Neuronal stem cell (in vitro differentiated cells): ENCODE results near the gene PTCD1.

ENCODE experiments used
- DNase-seq: peaks from one replicate; pipeline ENCODE4 v3.0.0-alpha.2; 2013; ENCODE audit warnings: low spot score
- H2AFZ ChIP-seq: one replicate; pipeline ENCODE4 v1.6.1; 2013; ENCODE audit warnings: mild to moderate bottlenecking, low read length, inconsistent platforms
- H2AK5ac ChIP-seq: 2 replicates; pipeline ENCODE4 v1.6.1; 2013; ENCODE audit warnings: low read depth, mild to moderate bottlenecking, inconsistent platforms, low read length, moderate library complexity, mixed read lengths
- H2BK120ac ChIP-seq: 2 replicates; pipeline ENCODE4 v1.6.1; 2013; ENCODE audit warnings: low read depth, mild to moderate bottlenecking, inconsistent platforms, low read length, moderate library complexity, mixed read lengths
- H2BK12ac ChIP-seq: one replicate; pipeline ENCODE4 v1.6.1; 2013; ENCODE audit warnings: low read length, inconsistent platforms
- H2BK15ac ChIP-seq: 2 replicates; pipeline ENCODE4 v1.6.1; 2013; ENCODE audit warnings: mild to moderate bottlenecking, low read length, inconsistent platforms, mixed read lengths
- H2BK5ac ChIP-seq: one replicate; pipeline ENCODE4 v1.6.1; 2013; ENCODE audit warnings: inconsistent platforms, mild to moderate bottlenecking, low read length, moderate library complexity
- H3K14ac ChIP-seq: one replicate; pipeline ENCODE4 v1.6.1; 2013; ENCODE audit warnings: low read length, inconsistent platforms
- H3K18ac ChIP-seq: 2 replicates; pipeline ENCODE4 v1.6.1; 2013; ENCODE audit warnings: low read length, inconsistent platforms
- H3K23ac ChIP-seq: 2 replicates; pipeline ENCODE4 v1.6.1; 2013; ENCODE audit warnings: low read depth, mild to moderate bottlenecking, mixed read lengths, low read length, inconsistent platforms; ENCODE audit not compliant: poor library complexity
- H3K27ac ChIP-seq: replicated peaks from 3 replicates; pipeline ENCODE4 v1.5.1; 2013; ENCODE audit warnings: low read length, inconsistent platforms
- H3K27me3 ChIP-seq, 3 experiments: 2 replicates each; pipeline ENCODE4 v1.6.1; 2013; ENCODE audit warnings: low read length in 3 of 3, mild to moderate bottlenecking in 2 of 3, inconsistent platforms in 1 of 3, low read depth in 1 of 3, mixed read lengths in 1 of 3, moderate library complexity in 1 of 3; ENCODE audit not compliant: control insufficient read depth in 3 of 3, insufficient read depth in 3 of 3
- H3K36me3 ChIP-seq, 2 donors: replicated peaks in 1 of 2; 2 replicates each; pipeline ENCODE4 v1.6.1; 2013; ENCODE audit warnings: low read length in 2 of 2; ENCODE audit not compliant: control insufficient read depth in 2 of 2, insufficient read depth in 2 of 2
- H3K4ac ChIP-seq: 2 replicates; pipeline ENCODE4 v1.6.1; 2013; ENCODE audit warnings: inconsistent platforms, mild to moderate bottlenecking, low read length, moderate library complexity
- H3K4me1 ChIP-seq, 2 donors: 1 replicate in 1 of 2; 2 replicates in 1 of 2; pipeline ENCODE4 v1.6.1; 2013; ENCODE audit warnings: low read length in 2 of 2, low read depth in 1 of 2; ENCODE audit not compliant: control insufficient read depth in 2 of 2, insufficient read depth in 1 of 2
- H3K4me2 ChIP-seq: one replicate; pipeline ENCODE4 v1.6.1; 2013; ENCODE audit warnings: mild to moderate bottlenecking, low read length, inconsistent platforms; ENCODE audit not compliant: insufficient read depth, poor library complexity, severe bottlenecking
- H3K4me3 ChIP-seq, 2 donors: 2 replicates each; pipeline ENCODE4 v1.5.1; 2013; ENCODE audit warnings: low read length in 2 of 2, mild to moderate bottlenecking in 2 of 2, inconsistent platforms in 1 of 2, moderate library complexity in 1 of 2
- H3K79me1 ChIP-seq: one replicate; pipeline ENCODE4 v1.6.1; 2013; ENCODE audit warnings: low read depth, mild to moderate bottlenecking, inconsistent platforms, low read length, moderate library complexity
- H3K9ac ChIP-seq: one replicate; pipeline ENCODE4 v1.6.1; 2013; ENCODE audit warnings: mild to moderate bottlenecking, low read depth, low read length, inconsistent platforms; ENCODE audit not compliant: poor library complexity
- H3K9me3 ChIP-seq, 2 donors: replicated peaks in 1 of 2; 2 replicates each; pipeline versions ENCODE3 to v1.6.1; 2013; ENCODE audit warnings: low read length in 2 of 2, mild to moderate bottlenecking in 2 of 2, inconsistent platforms in 1 of 2, low read depth in 1 of 2, mixed read lengths in 1 of 2, moderate library complexity in 1 of 2; ENCODE audit not compliant: control insufficient read depth in 2 of 2, insufficient read depth in 1 of 2
- H4K8ac ChIP-seq: one replicate; pipeline ENCODE4 v1.6.1; 2013; ENCODE audit warnings: low read depth, mild to moderate bottlenecking, inconsistent platforms, low read length, moderate library complexity
- H4K91ac ChIP-seq: one replicate; pipeline ENCODE4 v1.6.1; 2013; ENCODE audit warnings: low read length, low read depth, mild to moderate bottlenecking, inconsistent platforms; ENCODE audit not compliant: poor library complexity
- WGBS, 2 donors: extraction: QIAGEN DNeasy Blood & Tissue Kit; methylation state at CpG; one replicate each; pipeline ENCODE4 v1.1.7; 2013; ENCODE audit warnings: missing lambda C conversion rate in 2 of 2, mixed read lengths in 1 of 2; ENCODE audit not compliant: insufficient read length in 2 of 2, insufficient replicate concordance in 1 of 2; ENCODE audit errors: extremely low coverage in 2 of 2; 5-methylcytosine and 5-hydroxymethylcytosine counted together

The PTCD1 gene

DNA sequence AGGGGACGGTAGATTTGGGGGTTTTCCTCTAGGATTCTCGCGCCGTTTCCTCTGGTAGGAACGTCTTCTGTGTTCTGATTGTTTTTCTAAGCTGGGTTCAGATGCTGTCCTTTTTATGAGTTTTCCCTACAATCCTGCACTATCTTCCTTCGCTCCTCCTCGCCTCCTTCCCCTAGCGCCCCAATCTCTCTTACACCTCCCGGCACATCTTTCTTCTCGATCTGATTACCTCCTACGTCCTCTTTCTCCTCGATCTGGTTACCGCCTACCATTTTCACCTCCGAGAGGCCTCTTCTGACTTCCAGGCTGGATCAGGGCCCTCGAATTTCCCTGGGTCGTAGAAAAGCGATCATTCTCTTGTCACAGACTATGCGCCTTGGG is 29.4 kb downstream of the PTCD1 start:
- Histone ChIP-seq H2AFZ (peak overlapping the region; percentile 95), H3K9ac (peak overlapping the region; percentile 91), H3K27ac (peak overlapping the region; percentile 82), H2BK5ac (peak overlapping the region; percentile 79), H3K4me2 (peak overlapping the region; percentile 66), H3K4me1 (peaks cover 2 to 18% of the 10 kb centered on the region in 2 donors), H2BK120ac (no peak overlapping the region), H4K8ac (no peak overlapping the region), H3K23ac (no peak overlapping the region), H2AK5ac (no peak overlapping the region), H2BK12ac (no peak overlapping the region), H3K4ac (no peak overlapping the region), H3K18ac (peak overlapping the region; percentile 51), H2BK15ac (no peak overlapping the region), H3K9me3 (no peaks in the 10 kb centered on the region), H3K79me1 (peaks cover 22% of the 10 kb centered on the region), H4K91ac (no peak overlapping the region), H3K27me3 (no peaks in the 10 kb centered on the region), H3K14ac (no peak overlapping the region), H3K36me3 (peaks cover 21 to 57% of the 10 kb centered on the region in 2 donors), H3K4me3 (peak overlapping the region; percentile 95 to 98)
- DNase-seq: no peak
- no CpG with 5 or more reads among the region's 18 CpGs for WGBS, 2 donors

GRCh38 chr7:99408379-99409191 is 30.0 kb downstream of the PTCD1 start, which contains the start of the genes BUD31 and PDAP1:
BUD31 (plus strand) TSS chr7:99408969; CDS start chr7:99411093, 2,124 bp downstream.
PDAP1 (minus strand) TSS chr7:99408597; CDS start chr7:99408548, 49 bp downstream.
- peak; percentile 97 for DNase-seq
- Histone ChIP-seq H4K91ac (no peak within 1 kb of the TSS), H2AK5ac (peak within 1 kb of the TSS; percentile 38), H3K27ac (peak within 1 kb of the TSS; percentile 96), H3K4me2 (peak within 1 kb of the TSS; percentile 66), H4K8ac (no peak within 1 kb of the TSS), H3K9ac (peak within 1 kb of the TSS; percentile 97), H3K9me3 (no peaks in the 10 kb centered on the region), H3K36me3 (peaks cover 27 to 57% of the 10 kb centered on the region in 2 donors), H3K4me1 (peaks cover 2 to 18% of the 10 kb centered on the region in 2 donors), H3K4me3 (peak within 1 kb of the TSS; percentile 95 to 98), H2BK120ac (peak within 1 kb of the TSS; percentile 5), H3K14ac (peak within 1 kb of the TSS; percentile 65), H2BK12ac (no peak within 1 kb of the TSS), H2BK15ac (no peak within 1 kb of the TSS), H3K23ac (peak within 1 kb of the TSS; percentile 56), H3K18ac (peak within 1 kb of the TSS; percentile 99), H2BK5ac (peak within 1 kb of the TSS; percentile 79), H3K4ac (no peak within 1 kb of the TSS), H2AFZ (peak within 1 kb of the TSS; percentile 95), H3K27me3 (no peaks in the 10 kb centered on the region), H3K79me1 (peaks cover 22% of the 10 kb centered on the region)
- WGBS, 2 donors: no CpG with 5 or more reads among the region's 72 CpGs

DNA sequence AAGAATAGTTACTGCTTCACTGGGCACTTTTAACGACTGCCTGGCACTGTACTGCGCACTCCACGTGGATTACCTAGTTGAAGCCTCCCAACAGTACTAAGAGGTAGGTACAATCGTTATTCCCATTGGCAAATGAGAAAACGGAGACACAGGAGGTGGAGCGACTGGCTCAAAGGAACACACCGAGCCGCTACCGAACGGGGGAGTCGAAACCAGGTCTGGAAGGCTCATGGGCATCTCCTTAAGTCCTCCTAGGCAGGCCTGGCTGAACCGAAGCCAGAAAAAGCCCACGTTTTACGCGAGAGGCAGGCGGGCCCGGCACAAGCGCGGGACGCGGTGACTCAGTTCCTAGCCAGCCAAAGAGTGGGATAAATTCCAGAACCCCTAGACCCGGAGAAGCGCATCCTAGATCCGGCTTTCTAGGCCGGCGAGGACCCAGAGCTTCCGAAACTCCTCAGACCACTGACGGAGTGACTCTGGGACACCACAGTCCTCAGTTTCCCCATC is 30.7 kb downstream of the PTCD1 start:
- Histone ChIP-seq H2AFZ (peak overlapping the region; percentile 95), H2BK12ac (no peak overlapping the region), H3K4me3 (peak overlapping the region; percentile 95 to 98), H2BK5ac (peak overlapping the region; percentile 79), H3K23ac (peak overlapping the region; percentile 56), H3K79me1 (peaks cover 22% of the 10 kb centered on the region), H4K8ac (no peak overlapping the region), H3K18ac (peak overlapping the region; percentile 96), H3K14ac (peak overlapping the region; percentile 65), H2BK15ac (no peak overlapping the region), H3K9me3 (no peaks in the 10 kb centered on the region), H2AK5ac (peak overlapping the region; percentile 38), H4K91ac (no peak overlapping the region), H3K4me1 (peaks cover 2 to 18% of the 10 kb centered on the region in 2 donors), H3K4ac (no peak overlapping the region), H3K27me3 (no peaks in the 10 kb centered on the region), H3K36me3 (peaks cover 30 to 57% of the 10 kb centered on the region in 2 donors), H3K27ac (peak overlapping the region; percentile 63), H3K9ac (peak overlapping the region; percentile 95), H2BK120ac (peak overlapping the region; percentile 5), H3K4me2 (peak overlapping the region; percentile 56)
- no peak for DNase-seq
- no CpG with 5 or more reads among the region's 28 CpGs for WGBS, 2 donors

- Histone ChIP-seq H3K4me1 (peaks cover 2 to 18% of the 10 kb centered on the region in 2 donors), H3K79me1 (peaks cover 22% of the 10 kb centered on the region), H3K27me3 (no peaks in the 10 kb centered on the region), H3K9ac (no peak overlapping the region), H3K23ac (no peak overlapping the region), H2BK15ac (no peak overlapping the region), H2AK5ac (no peak overlapping the region), H3K14ac (no peak overlapping the region), H2BK12ac (no peak overlapping the region), H4K91ac (no peak overlapping the region), H3K27ac (no peak overlapping the region), H3K4me2 (no peak overlapping the region), H3K9me3 (no peaks in the 10 kb centered on the region), H3K18ac (no peak overlapping the region), H2BK120ac (no peak overlapping the region), H2AFZ (no peak overlapping the region), H2BK5ac (no peak overlapping the region), H3K36me3 (peaks cover 32 to 57% of the 10 kb centered on the region in 2 donors), H3K4me3 (peak overlapping the region in 1 of 2 donors; percentile 95), H4K8ac (no peak overlapping the region), H3K4ac (no peak overlapping the region)
- DNase-seq: no peak
- no CpG with 5 or more reads among the region's 1 CpG for WGBS, 2 donors
Measured at GRCh38 chr7:99406557-99406956, 32.0 kb downstream of the PTCD1 start.
